ENCODE results near the gene RETREG2. TPM values are rescaled to one million over a fixed set of nuclear protein-coding genes. Genes with fewer than 3 reads are reported as not detected.

The RETREG2 gene
- total and polyA plus RNA-seq, 11 donors = 13.4 to 56.0 (median 38.2) TPM

DNA sequence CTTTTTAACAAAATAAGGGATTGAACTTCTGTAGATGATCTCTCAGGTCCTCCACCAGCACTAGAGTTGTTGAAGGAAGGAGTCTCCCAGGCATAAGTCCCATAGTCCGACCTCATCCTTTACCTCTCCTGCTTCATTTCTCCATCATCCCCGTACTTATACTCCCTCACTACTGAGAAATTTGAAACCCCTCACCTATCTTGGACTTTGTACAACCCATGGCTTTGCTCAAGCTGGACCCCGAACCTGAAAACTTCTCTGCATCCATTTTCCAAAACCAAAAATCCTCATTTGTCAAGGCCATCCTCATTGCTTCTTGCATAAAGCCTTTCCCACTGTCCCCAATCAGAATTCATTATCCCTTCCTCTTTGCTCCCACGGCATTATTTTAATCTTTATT lies 17.0 kb upstream of the RETREG2 start:
- 67 to 76% (median 72%) methylated on average over 4 of the region's 4 CpGs for WGBS, 4 donors
- DNase-seq (no peak), ATAC-seq (no peak)
- Histone ChIP-seq H3K36me3 (peaks cover 0 to 16% (median 15%) of the 10 kb centered on the region in 9 donors), H3K4me1 (peaks cover 0 to 15% (median 10%) of the 10 kb centered on the region in 12 donors), H3K4me3 (peak overlapping the region in 11 of 12 donors; percentile 42 to 88 (median 69)), H3K9me3 (no peaks in the 10 kb centered on the region), H3K27me3 (no peaks in the 10 kb centered on the region), H3K27ac (peak overlapping the region in 11 of 12 donors; percentile 88 to 99 (median 95))
- intact Hi-C loops (cut with DNase I) = loop anchor here in 8 of 10 donors (2.0 to 10.0 kb wide), 7 partner anchors 16 to 224 kb away; partner anchors contain the start of genes ZFAND2B (in 4 of the 8), DNPEP (in 3 of the 8) and CNPPD1 (in 1 of the 8)
- no peak for TF ChIP-seq POLR2A (IDR thresholded peaks at IDR 0.05)
- TF ChIP-seq, protein P1, sequence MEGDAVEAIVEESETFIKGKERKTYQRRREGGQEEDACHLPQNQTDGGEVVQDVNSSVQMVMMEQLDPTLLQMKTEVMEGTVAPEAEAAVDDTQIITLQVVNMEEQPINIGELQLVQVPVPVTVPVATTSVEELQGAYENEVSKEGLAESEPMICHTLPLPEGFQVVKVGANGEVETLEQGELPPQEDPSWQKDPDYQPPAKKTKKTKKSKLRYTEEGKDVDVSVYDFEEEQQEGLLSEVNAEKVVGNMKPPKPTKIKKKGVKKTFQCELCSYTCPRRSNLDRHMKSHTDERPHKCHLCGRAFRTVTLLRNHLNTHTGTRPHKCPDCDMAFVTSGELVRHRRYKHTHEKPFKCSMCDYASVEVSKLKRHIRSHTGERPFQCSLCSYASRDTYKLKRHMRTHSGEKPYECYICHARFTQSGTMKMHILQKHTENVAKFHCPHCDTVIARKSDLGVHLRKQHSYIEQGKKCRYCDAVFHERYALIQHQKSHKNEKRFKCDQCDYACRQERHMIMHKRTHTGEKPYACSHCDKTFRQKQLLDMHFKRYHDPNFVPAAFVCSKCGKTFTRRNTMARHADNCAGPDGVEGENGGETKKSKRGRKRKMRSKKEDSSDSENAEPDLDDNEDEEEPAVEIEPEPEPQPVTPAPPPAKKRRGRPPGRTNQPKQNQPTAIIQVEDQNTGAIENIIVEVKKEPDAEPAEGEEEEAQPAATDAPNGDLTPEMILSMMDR (IDR thresholded peaks at IDR 0.05) = no peak

DNA sequence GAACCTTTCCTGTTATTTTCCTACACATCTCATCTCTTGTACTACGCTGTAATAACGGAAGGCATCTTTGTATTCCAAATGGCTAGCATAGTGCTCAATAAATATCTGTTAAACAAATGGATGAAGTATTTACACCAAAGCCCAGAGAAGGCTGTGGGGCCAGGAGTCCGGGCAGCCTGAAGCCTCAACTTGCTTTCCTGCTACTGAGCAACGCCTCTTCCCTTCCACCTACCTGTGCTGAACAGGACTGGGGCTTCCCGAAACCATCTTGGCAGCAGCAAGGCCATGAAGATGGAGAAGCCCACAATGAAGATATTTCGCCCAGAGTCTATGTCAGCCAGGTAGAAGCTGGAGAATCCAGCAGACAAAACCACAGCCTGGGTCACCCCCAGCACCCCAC lies 14.9 kb upstream of the RETREG2 start:
- ATAC-seq (no peak), DNase-seq (no peak)
- Histone ChIP-seq H3K9me3 (no peaks in the 10 kb centered on the region), H3K4me3 (no peak overlapping the region), H3K27ac (no peak overlapping the region), H3K4me1 (peaks cover 0 to 15% (median 10%) of the 10 kb centered on the region in 12 donors), H3K27me3 (no peaks in the 10 kb centered on the region), H3K36me3 (no peaks in the 10 kb centered on the region)
- TF ChIP-seq POLR2A (IDR thresholded peaks at IDR 0.05) = no peak
- TF ChIP-seq, protein P1 (IDR thresholded peaks at IDR 0.05) = no peak
- intact Hi-C loops (cut with DNase I) = loop anchor here in 6 of 10 donors (5.0 to 10.0 kb wide), 3 partner anchors 44 to 222 kb away; partner anchors contain the start of genes DNPEP (in 3 of the 6) and ZFAND2B (in 3 of the 6)
- WGBS, 4 donors = 92 to 97% (median 95%) methylated on average over 6 of the region's 6 CpGs

DNA sequence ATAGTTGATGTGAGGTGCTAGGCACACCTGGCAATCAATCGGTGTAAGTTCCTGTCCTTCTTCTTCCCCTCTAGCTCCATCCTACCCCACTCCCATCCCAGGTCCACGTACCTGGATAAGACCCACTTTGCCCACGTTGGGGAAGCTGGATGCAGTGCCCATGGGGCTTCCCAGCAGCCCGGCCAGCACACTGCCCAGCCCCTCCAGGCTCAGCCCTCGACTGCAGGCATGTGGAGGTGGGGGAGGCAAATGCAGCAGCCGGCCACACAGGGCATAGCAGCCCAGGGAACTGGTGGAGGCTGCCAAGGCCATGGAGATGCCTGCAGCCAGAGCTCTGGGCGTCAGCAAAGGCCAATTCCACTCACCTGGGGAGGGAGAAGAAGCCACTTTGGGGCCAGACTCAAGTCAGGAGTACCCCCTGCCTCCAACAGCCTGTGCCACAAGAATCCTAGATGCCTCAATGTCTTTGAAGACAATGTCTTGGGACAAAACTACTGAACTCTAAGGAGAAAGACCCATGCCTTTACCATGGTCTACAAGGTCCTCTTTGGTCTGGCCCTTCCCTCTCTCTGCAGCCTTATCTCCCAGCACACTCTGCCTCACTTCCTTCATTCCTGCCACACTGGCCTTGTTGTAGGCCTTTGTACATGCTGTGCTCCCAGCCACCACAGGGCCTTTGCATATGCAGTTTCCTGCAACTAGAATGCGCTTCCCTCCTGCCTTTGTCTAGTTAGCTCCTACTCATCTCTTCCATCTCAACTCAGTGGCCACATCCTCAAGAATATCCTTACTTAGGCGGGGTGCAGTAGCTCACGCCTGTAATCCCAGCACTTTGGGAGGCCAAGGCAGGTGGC lies 12.8 kb upstream of the RETREG2 start:
- peaks cover 0 to 9% (median 5%) of the 10 kb centered on the region in 12 donors for H3K4me1 ChIP-seq
- H3K9me3 ChIP-seq = no peaks in the 10 kb centered on the region
- no peaks in the 10 kb centered on the region for H3K27me3 ChIP-seq
- no peaks in the 10 kb centered on the region for H3K36me3 ChIP-seq
- TF ChIP-seq, protein P1 (IDR thresholded peaks at IDR 0.05) = no peak
- no peak for TF ChIP-seq POLR2A (IDR thresholded peaks at IDR 0.05)
- 83 to 90% (median 84%) methylated on average over 10 of the region's 10 CpGs for WGBS, 4 donors
- ATAC-seq = no peak
- no peak overlapping the region for H3K27ac ChIP-seq
- no peak for DNase-seq
- H3K4me3 ChIP-seq = no peak overlapping the region
- intact Hi-C loops (cut with DNase I) = loop anchor here in 4 of 10 donors (5.0 to 10.0 kb wide), 2 partner anchors 42 to 220 kb away; partner anchors contain the start of genes DNPEP (in 3 of the 4) and ZFAND2B (in 1 of the 4)

DNA sequence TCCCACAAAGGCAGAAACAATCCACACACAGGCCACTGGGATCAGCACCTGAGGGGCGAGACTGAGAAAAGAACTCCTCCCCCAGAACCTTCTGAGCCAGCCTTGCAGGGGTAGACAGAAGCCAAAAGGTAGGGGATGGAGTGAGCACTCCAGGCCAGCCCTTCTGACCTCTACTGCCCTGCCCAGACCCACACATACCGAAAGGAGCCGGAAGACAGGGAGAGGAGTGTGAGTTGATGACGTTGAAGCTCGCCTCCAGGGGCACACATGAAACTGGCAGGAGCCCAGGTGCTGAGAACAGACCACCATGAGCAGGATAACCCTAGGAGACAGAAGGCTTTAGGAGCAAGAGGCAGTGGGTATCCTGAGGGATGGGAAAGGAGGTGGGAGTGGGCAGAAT lies 10.1 kb upstream of the RETREG2 start:
- Histone ChIP-seq H3K27ac (no peak overlapping the region), H3K4me3 (no peak overlapping the region), H3K4me1 (peaks cover 0 to 15% (median 10%) of the 10 kb centered on the region in 12 donors), H3K36me3 (peaks cover 0 to 18% (median 12%) of the 10 kb centered on the region in 9 donors), H3K27me3 (no peaks in the 10 kb centered on the region), H3K9me3 (no peaks in the 10 kb centered on the region)
- TF ChIP-seq POLR2A (IDR thresholded peaks at IDR 0.05) = no peak
- TF ChIP-seq, protein P1 (IDR thresholded peaks at IDR 0.05) = no peak
- WGBS, 4 donors = 67 to 75% (median 70%) methylated on average over 5 of the region's 5 CpGs
- no peak for DNase-seq
- intact Hi-C loops (cut with DNase I) = loop anchor here in 4 of 10 donors (5.0 to 10.0 kb wide), 2 partner anchors 39 to 217 kb away; partner anchors contain the start of genes DNPEP (in 3 of the 4) and ZFAND2B (in 1 of the 4)
- no peak for ATAC-seq

Measured in heart left ventricle (tissue), 16 donors.